SK-N-SH (cell line): Measurements from ENCODE around the gene ILF3. TPM values are rescaled to one million over a fixed set of nuclear protein-coding genes. Genes with fewer than 3 reads are reported as not detected.

Experiments
- CTCF ChIA-PET: fragments of 300-600, 350-600 bp; formaldehyde crosslinking; extraction: SDS; loops from one replicate; lab custom pipeline; 2021; lab: Yijun Ruan, JAX
- POLR2A ChIA-PET: fragments of 350-600 bp; sonication (Branson Sonifier 250); formaldehyde crosslinking; extraction: SDS; loops from one replicate; lab custom pipeline; 2020; ENCODE audit warnings: antibody characterized with exemption, inconsistent platforms; lab: Yijun Ruan, JAX
- DNase-seq: peaks from one replicate; pipeline ENCODE4 v3.0.0; 2012
- H2AFZ ChIP-seq: fragments of 200-600 bp; sonication (generic); 2 replicates; pipeline ENCODE4 v1.8.1; 2016; ENCODE audit warnings: antibody characterized with exemption, mild to moderate bottlenecking, low read depth
- H3F3A ChIP-seq: fragments of 200-600 bp; sonication (generic); replicated peaks from 2 replicates; pipeline ENCODE3; 2016; ENCODE audit warnings: antibody characterized with exemption, mild to moderate bottlenecking; ENCODE audit not compliant: insufficient read depth
- H3K27ac ChIP-seq, 2 experiments: fragments of 200-500 bp in 1 of 2; fragments of 200-600 bp in 1 of 2; sonication (Bioruptor generic) in 1 of 2; sonication (generic), shearing (Covaris generic) in 1 of 2; 2 replicates each; pipeline versions ENCODE4 v1.5.1 to v1.6.1; 2014 to 2016; ENCODE audit warnings: low read depth in 2 of 2, inconsistent platforms in 1 of 2, low read length in 1 of 2, mild to moderate bottlenecking in 1 of 2, mixed read lengths in 1 of 2
- H3K27me3 ChIP-seq: fragments of 200-600 bp; sonication (generic), shearing (Covaris generic); 2 replicates; pipeline ENCODE4 v1.6.1; 2016; ENCODE audit warnings: mixed run types; ENCODE audit not compliant: insufficient read depth
- H3K36me3 ChIP-seq, 2 experiments: fragments of 200-500 bp in 1 of 2; fragments of 200-600 bp in 1 of 2; sonication (Bioruptor generic) in 1 of 2; sonication (generic) in 1 of 2; replicated peaks in 1 of 2; 2 replicates each; pipeline versions ENCODE3 to v1.5.1; 2014 to 2016; ENCODE audit warnings: low read length in 1 of 2, mild to moderate bottlenecking in 1 of 2; ENCODE audit not compliant: insufficient read depth in 2 of 2, control insufficient read depth in 1 of 2
- H3K4me1 ChIP-seq, 2 experiments: fragments of 200-500 bp in 1 of 2; fragments of 200-600 bp in 1 of 2; sonication (Bioruptor generic) in 1 of 2; sonication (generic), shearing (Covaris generic) in 1 of 2; 2 replicates each; pipeline versions ENCODE4 v1.5.1 to v1.6.1; 2014 to 2016; ENCODE audit warnings: low read depth in 1 of 2, low read length in 1 of 2, mixed run types in 1 of 2; ENCODE audit not compliant: insufficient read depth in 2 of 2, control insufficient read depth in 1 of 2
- H3K4me2 ChIP-seq: fragments of 200-600 bp; sonication (generic), shearing (Covaris generic); 2 replicates; pipeline ENCODE4 v1.6.1; 2017; ENCODE audit warnings: mixed run types
- H3K4me3 ChIP-seq, 2 experiments: fragments of 200-500 bp in 1 of 2; fragments of 200-600 bp in 1 of 2; sonication (Bioruptor generic) in 1 of 2; sonication (generic), shearing (Covaris generic) in 1 of 2; 2 replicates each; pipeline versions ENCODE4 v1.5.1 to v1.8.1; 2014 to 2016; ENCODE audit warnings: low read depth in 2 of 2, inconsistent platforms in 1 of 2, low read length in 1 of 2, mild to moderate bottlenecking in 1 of 2, mixed read lengths in 1 of 2, moderate library complexity in 1 of 2
- H3K79me2 ChIP-seq: fragments of 200-600 bp; sonication (generic); 2 replicates; pipeline ENCODE4 v1.8.1; 2017; ENCODE audit warnings: mild to moderate bottlenecking; ENCODE audit not compliant: insufficient read depth
- H3K9ac ChIP-seq: fragments of 200-600 bp; sonication (generic); 2 replicates; pipeline ENCODE4 v1.6.1; 2017; ENCODE audit warnings: mixed run types
- H3K9me2 ChIP-seq: fragments of 200-600 bp; sonication (generic); 2 replicates; pipeline ENCODE4 v1.6.1; 2017; ENCODE audit warnings: mixed run types
- H3K9me3 ChIP-seq: fragments of 200-600 bp; sonication (generic); 2 replicates; pipeline ENCODE4 v1.6.1; 2017; ENCODE audit warnings: mixed run types, mild to moderate bottlenecking, moderate library complexity
- H4K20me1 ChIP-seq: fragments of 200-600 bp; sonication (generic); 2 replicates; pipeline ENCODE4 v1.6.1; 2017; ENCODE audit warnings: mild to moderate bottlenecking, mixed run types; ENCODE audit not compliant: insufficient read depth
- CHD2 ChIP-seq: fragments of 150-350 bp; IDR thresholded peaks from 2 replicates; pipeline ENCODE4 v1.6.1; 2018; ENCODE audit warnings: low read length; ENCODE audit not compliant: partially characterized antibody
- EZH2phosphoT487 ChIP-seq: fragments of 200-600 bp; sonication (generic); IDR thresholded peaks from 2 replicates; pipeline ENCODE4 v1.6.1; 2017; ENCODE audit warnings: low read depth, mixed run types, mild to moderate bottlenecking, antibody characterized with exemption, moderate library complexity, borderline replicate concordance
- FOSL2 ChIP-seq: IDR thresholded peaks from 2 replicates; pipeline ENCODE4 v1.4.0; 2012; ENCODE audit warnings: low read depth, mild to moderate bottlenecking, moderate library complexity, borderline replicate concordance
- FOXJ3 ChIP-seq: sonication (generic); formaldehyde crosslinking; IDR thresholded peaks from 2 replicates; pipeline ENCODE4 v1.5.1; 2020; ENCODE audit warnings: mild to moderate bottlenecking, missing genetic modification reagents
- GABPA ChIP-seq: IDR thresholded peaks from 2 replicates; pipeline ENCODE4 v1.4.0; 2012; ENCODE audit warnings: low read depth, mild to moderate bottlenecking
- IRF3 ChIP-seq: fragments of 150-350 bp; IDR thresholded peaks from 2 replicates; pipeline ENCODE4 v1.6.1; 2016; ENCODE audit warnings: mild to moderate bottlenecking, low read depth, low read length
- JUND ChIP-seq: IDR thresholded peaks from 2 replicates; pipeline ENCODE4 v1.4.0; 2012
- MXI1 ChIP-seq: IDR thresholded peaks from 2 replicates; pipeline ENCODE4 v1.6.1; 2012; ENCODE audit warnings: mild to moderate bottlenecking, low read depth, low read length, improper control_type of control experiment
- NFIC ChIP-seq: IDR thresholded peaks from 2 replicates; pipeline ENCODE4 v1.4.0; 2012; ENCODE audit warnings: borderline replicate concordance
- NRF1 ChIP-seq: IDR thresholded peaks from 2 replicates; pipeline ENCODE4 v1.6.1; 2012; ENCODE audit warnings: low read depth, mild to moderate bottlenecking, low read length
- REST ChIP-seq: IDR thresholded peaks from 2 replicates; pipeline ENCODE4 v1.6.1; 2012; ENCODE audit warnings: mild to moderate bottlenecking, low read depth, low read length, moderate library complexity
- SIN3A ChIP-seq: IDR thresholded peaks from 2 replicates; pipeline ENCODE4 v1.6.1; 2012; ENCODE audit warnings: low read depth, mild to moderate bottlenecking, low read length, moderate library complexity, borderline replicate concordance
- YY1 ChIP-seq: IDR thresholded peaks from 2 replicates; pipeline ENCODE4 v1.4.0; 2012; ENCODE audit warnings: low read depth, mild to moderate bottlenecking
- ZBTB33 ChIP-seq: IDR thresholded peaks from 2 replicates; pipeline ENCODE4 v1.4.0; 2012; ENCODE audit warnings: low read depth, borderline replicate concordance
- WGBS: methylation state at CpG from one replicate; pipeline ENCODE4 v1.1.6; 2017; ENCODE audit warnings: low lambda C conversion rate; 5-methylcytosine and 5-hydroxymethylcytosine counted together
- polyA plus RNA-seq, 3 experiments: library from polyadenylated mRNA; depleted of rRNA; stranded (reverse); fragments of >200 nt; gene quantifications; 2 replicates each; pipeline ENCODE4 v1.2.3, GENCODE V29; 2012

Gene ILF3
- polyA plus RNA-seq, 1 of the 3 experiments (the other 2 are of a cell fraction), result 229 TPM

- H3K4me1 ChIP-seq, result no peaks in the 10 kb centered on the region; a peak in 1 of 4 replicates
- POLR2A ChIA-PET, result no interaction called here
Observed at GRCh38 chr19:10736916-10737551, 82.9 kb downstream of the ILF3 start.

More at GRCh38 chr19:10736916-10737551, 82.9 kb downstream of the ILF3 start:
- peaks cover 0 to 13% of the 10 kb centered on the region in 2 experiments for H3K36me3 ChIP-seq
- TF ChIP-seq MXI1 (no peak), IRF3 (no peak), JUND (no peak), SIN3A (no peak), FOXJ3 (no peak), NRF1 (no peak), FOSL2 (no peak), CHD2 (no peak), NFIC (no peak), REST (no peak), EZH2phosphoT487 (no peak), GABPA (no peak), ZBTB33 (no peak), YY1 (no peak)
- TF ChIP-seq, all 33 proteins: peak for 0
- Histone ChIP-seq H3K4me3 (no peak overlapping the region), H3F3A (peaks cover 8% of the 10 kb centered on the region), H3K79me2 (peaks cover 100% of the 10 kb centered on the region), H3K9ac (no peak overlapping the region), H3K4me2 (no peak overlapping the region), H3K27me3 (no peaks in the 10 kb centered on the region), H3K27ac (no peak overlapping the region), H3K9me3 (0 out of 2 replicates have a peak, but pooled peaks cover 10% of the 10 kb centered on the region), H3K9me2 (no peaks in the 10 kb centered on the region), H2AFZ (no peak overlapping the region), H4K20me1 (peaks cover 45% of the 10 kb centered on the region)
- 93% methylated on average over 8 of the region's 9 CpGs for WGBS
- CTCF ChIA-PET, result interaction anchor here (1.0 to 1.4 kb wide), 3 partner anchors 12 to 134 kb away, joined by 3 read pairs; no protein-coding TSS in a partner anchor
- DNase-seq, result no peak
